HepG2 (cell line): ENCODE measurements around the gene DDAH2. TPM values are rescaled to one million over a fixed set of nuclear protein-coding genes. Genes with fewer than 3 reads are reported as not detected.

Source experiments
- EP300 ChIP-seq, 3 experiments: sonication (generic) in 1 of 3; formaldehyde crosslinking in 1 of 3; IDR thresholded peaks; 2 replicates each; pipeline versions ENCODE4 v1.5.1 to v1.6.1; 2011 to 2020; ENCODE audit warnings: low read depth in 2 of 3, low read length in 2 of 3, borderline replicate concordance in 1 of 3, improper control_type of control experiment in 1 of 3, mild to moderate bottlenecking in 1 of 3, missing genetic modification reagents in 1 of 3, moderate library complexity in 1 of 3
- KDM4B ChIP-seq: sonication (generic); formaldehyde crosslinking; IDR thresholded peaks from 2 replicates; pipeline ENCODE4 v1.4.0; 2020; ENCODE audit warnings: missing genetic modification reagents
- MED8 ChIP-seq: sonication (generic); formaldehyde crosslinking; IDR thresholded peaks from 2 replicates; pipeline ENCODE4 v1.8.1; 2023; ENCODE audit warnings: mild to moderate bottlenecking, missing genetic modification reagents; ENCODE audit not compliant: insufficient replicate concordance
- MXD4 ChIP-seq: IDR thresholded peaks from 2 replicates; pipeline ENCODE4 v1.6.1; 2016; ENCODE audit warnings: mild to moderate bottlenecking, missing biosample characterization, missing genetic modification reagents
- REXO4 ChIP-seq: sonication (generic); formaldehyde crosslinking; IDR thresholded peaks from 2 replicates; pipeline ENCODE4 v1.8.0; 2022; ENCODE audit warnings: missing genetic modification reagents, mild to moderate bottlenecking, borderline replicate concordance
- SAFB2 ChIP-seq: sonication (generic); formaldehyde crosslinking; IDR thresholded peaks from 2 replicates; pipeline ENCODE4 v1.5.1; 2020; ENCODE audit warnings: missing genetic modification reagents, low read depth, mild to moderate bottlenecking, borderline replicate concordance
- SOX6 ChIP-seq, 2 experiments: fragments of 450-650 bp in 1 of 2; sonication (generic) in 1 of 2; formaldehyde crosslinking in 1 of 2; IDR thresholded peaks; 2 replicates each; pipeline versions ENCODE4 v1.4.0 to v1.6.1; 2017 to 2020; ENCODE audit warnings: antibody characterized with exemption in 1 of 2, mild to moderate bottlenecking in 1 of 2, missing genetic modification reagents in 1 of 2
- TFE3 ChIP-seq: IDR thresholded peaks from 2 replicates; pipeline ENCODE4 v1.6.1; 2016
- THAP8 ChIP-seq: sonication (generic); formaldehyde crosslinking; IDR thresholded peaks from 2 replicates; pipeline ENCODE4 v1.5.1; 2020; ENCODE audit warnings: missing genetic modification reagents, mild to moderate bottlenecking, borderline replicate concordance
- ZBTB7A ChIP-seq: sonication (generic); formaldehyde crosslinking; IDR thresholded peaks from 2 replicates; pipeline ENCODE4 v1.8.0; 2022; ENCODE audit warnings: mild to moderate bottlenecking, missing genetic modification reagents
- ZNF30 ChIP-seq: sonication (generic); formaldehyde crosslinking; IDR thresholded peaks from 2 replicates; pipeline ENCODE4 v1.5.0; 2020; ENCODE audit warnings: mild to moderate bottlenecking, missing genetic modification reagents
- ZNF335 ChIP-seq: sonication (generic); formaldehyde crosslinking; IDR thresholded peaks from 2 replicates; pipeline ENCODE4 v1.4.0; 2020; ENCODE audit warnings: missing genetic modification reagents
- ZNF556 ChIP-seq: sonication (generic); formaldehyde crosslinking; IDR thresholded peaks from 2 replicates; pipeline ENCODE4 v1.4.0; 2020; ENCODE audit warnings: mild to moderate bottlenecking, missing genetic modification reagents, borderline replicate concordance
- ZNF609 ChIP-seq: sonication (generic); formaldehyde crosslinking; IDR thresholded peaks from 2 replicates; pipeline ENCODE4 v1.4.0; 2020; ENCODE audit warnings: mild to moderate bottlenecking, missing genetic modification reagents, borderline replicate concordance
- ZSCAN9 ChIP-seq: IDR thresholded peaks from 2 replicates; pipeline ENCODE4 v1.6.1; 2016; ENCODE audit warnings: borderline replicate concordance
- polyA plus RNA-seq, 8 experiments: library from polyadenylated mRNA; depleted of rRNA in 3 of 8; stranded (reverse) in 7 of 8; unstranded in 1 of 8; fragments of >200 nt; fragmentation: Illumina TruSeq in 4 of 8; extraction: Trizol in 4 of 8; gene quantifications; 2 replicates each; pipeline versions ENCODE4 v1.2.1 to v1.2.3, GENCODE V29; 2011 to 2016; ENCODE audit warnings: low read depth in 4 of 8, missing spikeins in 1 of 8, mixed read lengths in 1 of 8; ENCODE audit not compliant: insufficient read depth in 1 of 8
- total RNA-seq, 5 experiments: library from RNA; depleted of rRNA; stranded (reverse); fragments of >200 nt; fragmentation: Illumina TruSeq; extraction: Trizol; gene quantifications; 2 replicates each; pipeline ENCODE4 v1.2.3, GENCODE V29; 2016; ENCODE audit warnings: low read depth in 1 of 5
- TF ChIP-seq, protein P1 (sequence below): sonication (generic); formaldehyde crosslinking; conservative IDR thresholded peaks from 2 replicates; pipeline ENCODE4 v1.8.1; 2023; ENCODE audit warnings: missing genetic modification reagents

The DDAH2 gene
- total and polyA plus RNA-seq, 2 of the 13 experiments (the other 11 are each of a cell fraction or from before 2014, with no cell fraction given), result 16.4 to 21.1 TPM

- TF ChIP-seq THAP8 (no peak), ZNF556 (CRISPR knock-in tag) (peak; percentile 90), MED8 (CRISPR knock-in tag) (peak; percentile 92), ZNF609 (CRISPR knock-in tag) (peak; percentile 87), SOX6 (IDR thresholded peaks at IDR 0.05) (no peak), SOX6 (CRISPR knock-in tag; IDR thresholded peaks at IDR 0.05) (peak; percentile 87), SAFB2 (CRISPR knock-in tag) (peak; percentile 95), ZBTB7A (CRISPR knock-in tag) (peak; percentile 93; the same call in 1 of the 2 replicates), EP300 (IDR thresholded peaks at IDR 0.05; ENCODE audit: low read depth in 2 of 2, low read length in 2 of 2) (no peak; a peak in 1 of 4 replicates), EP300 (CRISPR knock-in tag; IDR thresholded peaks at IDR 0.05; ENCODE audit: borderline replicate concordance) (peak; percentile 71), REXO4 (peak; percentile 47; the same call in 1 of the 2 replicates), TFE3 (peak; percentile 84), ZSCAN9 (CRISPR knock-in tag) (peak; percentile 81), ZNF30 (CRISPR knock-in tag) (peak; percentile 99), MXD4 (CRISPR knock-in tag) (peak; percentile 96), ZNF335 (CRISPR knock-in tag) (peak; percentile 91), KDM4B (no peak)
- TF ChIP-seq, protein P1, sequence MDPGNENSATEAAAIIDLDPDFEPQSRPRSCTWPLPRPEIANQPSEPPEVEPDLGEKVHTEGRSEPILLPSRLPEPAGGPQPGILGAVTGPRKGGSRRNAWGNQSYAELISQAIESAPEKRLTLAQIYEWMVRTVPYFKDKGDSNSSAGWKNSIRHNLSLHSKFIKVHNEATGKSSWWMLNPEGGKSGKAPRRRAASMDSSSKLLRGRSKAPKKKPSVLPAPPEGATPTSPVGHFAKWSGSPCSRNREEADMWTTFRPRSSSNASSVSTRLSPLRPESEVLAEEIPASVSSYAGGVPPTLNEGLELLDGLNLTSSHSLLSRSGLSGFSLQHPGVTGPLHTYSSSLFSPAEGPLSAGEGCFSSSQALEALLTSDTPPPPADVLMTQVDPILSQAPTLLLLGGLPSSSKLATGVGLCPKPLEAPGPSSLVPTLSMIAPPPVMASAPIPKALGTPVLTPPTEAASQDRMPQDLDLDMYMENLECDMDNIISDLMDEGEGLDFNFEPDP (CRISPR knock-in tag), result peak; percentile 99
These were observed 10.7 kb upstream of the DDAH2 start, which contains the start of gene MSH5 (continued) for GRCh38 chr6:31739639-31740396.
